Measurements from ENCODE around the gene FNIP1. TPM values are rescaled to one million over a fixed set of nuclear protein-coding genes. Genes with fewer than 3 reads are reported as not detected.

The FNIP1 gene
- total and polyA plus RNA-seq, 10 donors = 3.6 to 53.4 (median 38.7) TPM

DNA sequence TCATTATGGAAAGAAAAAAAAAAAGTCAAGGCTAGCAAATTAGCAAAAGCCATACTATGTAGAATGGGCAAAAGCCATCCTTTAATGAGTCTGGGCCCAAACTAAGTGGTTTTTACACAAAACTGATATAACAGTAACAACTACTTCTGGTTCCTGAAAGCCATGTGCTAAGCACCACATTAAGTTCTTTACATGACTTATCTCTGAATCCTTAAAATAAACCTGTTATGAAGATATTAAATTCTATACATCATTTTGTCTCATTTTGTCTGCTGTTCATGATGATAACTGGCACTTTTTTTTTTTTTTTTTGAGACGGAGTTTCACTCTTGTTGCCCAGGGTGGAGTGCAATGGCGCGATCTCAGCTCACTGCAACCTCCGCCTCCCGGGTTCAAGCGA, 5.0 kb downstream of the FNIP1 start:
- WGBS, 5 donors = 86 to 100% (median 93%) methylated on average over 2 to 6 of the region's 6 CpGs
- H3K4me1 ChIP-seq = peaks cover 16 to 75% (median 57%) of the 10 kb centered on the region in 6 donors

DNA sequence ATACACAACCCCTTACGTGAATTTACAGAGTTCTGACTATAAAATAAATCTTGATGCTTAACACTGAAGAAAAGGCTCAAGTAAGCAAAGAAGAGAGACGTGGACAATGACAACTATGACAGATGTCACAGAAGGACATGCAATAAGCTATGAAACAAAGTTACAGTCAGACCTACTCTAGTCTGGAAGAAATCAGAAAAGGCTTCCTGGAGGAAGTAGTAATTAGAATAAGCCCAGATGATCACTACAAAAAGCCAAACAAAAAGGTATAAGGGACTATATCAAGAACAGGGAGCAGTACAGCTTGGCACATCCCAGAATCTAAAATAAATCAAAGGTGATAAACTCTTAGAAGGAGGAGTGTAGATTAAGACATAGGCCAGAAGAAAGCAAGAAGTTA, 6.3 kb downstream of the FNIP1 start:
- no peaks in the 10 kb centered on the region for H3K36me3 ChIP-seq
- intact Hi-C loops (cut with DNase I; ENCODE audit: low total_unique reads) = no loop called here
- H3K4me1 ChIP-seq = peaks cover 12 to 76% (median 58%) of the 10 kb centered on the region in 6 donors
- no peaks in the 10 kb centered on the region for H3K27me3 ChIP-seq (replicated peaks in 1 of 7)
- no peaks in the 10 kb centered on the region for H3K9me3 ChIP-seq
- no peak overlapping the region for H3K27ac ChIP-seq
- 94 to 98% (median 96%) methylated on average over 2 of the region's 2 CpGs for WGBS, 5 donors
- TF ChIP-seq POLR2AphosphoS5 (IDR thresholded peaks at IDR 0.05) = no peak
- no peak for TF ChIP-seq POLR2A (IDR thresholded peaks at IDR 0.05)
- TF ChIP-seq, protein P1, sequence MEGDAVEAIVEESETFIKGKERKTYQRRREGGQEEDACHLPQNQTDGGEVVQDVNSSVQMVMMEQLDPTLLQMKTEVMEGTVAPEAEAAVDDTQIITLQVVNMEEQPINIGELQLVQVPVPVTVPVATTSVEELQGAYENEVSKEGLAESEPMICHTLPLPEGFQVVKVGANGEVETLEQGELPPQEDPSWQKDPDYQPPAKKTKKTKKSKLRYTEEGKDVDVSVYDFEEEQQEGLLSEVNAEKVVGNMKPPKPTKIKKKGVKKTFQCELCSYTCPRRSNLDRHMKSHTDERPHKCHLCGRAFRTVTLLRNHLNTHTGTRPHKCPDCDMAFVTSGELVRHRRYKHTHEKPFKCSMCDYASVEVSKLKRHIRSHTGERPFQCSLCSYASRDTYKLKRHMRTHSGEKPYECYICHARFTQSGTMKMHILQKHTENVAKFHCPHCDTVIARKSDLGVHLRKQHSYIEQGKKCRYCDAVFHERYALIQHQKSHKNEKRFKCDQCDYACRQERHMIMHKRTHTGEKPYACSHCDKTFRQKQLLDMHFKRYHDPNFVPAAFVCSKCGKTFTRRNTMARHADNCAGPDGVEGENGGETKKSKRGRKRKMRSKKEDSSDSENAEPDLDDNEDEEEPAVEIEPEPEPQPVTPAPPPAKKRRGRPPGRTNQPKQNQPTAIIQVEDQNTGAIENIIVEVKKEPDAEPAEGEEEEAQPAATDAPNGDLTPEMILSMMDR (IDR thresholded peaks at IDR 0.05 in 8 of 11, conservative IDR thresholded peaks at IDR 0.05 in 3 of 11) = no peak
- DNase-seq = no peak
- no peak overlapping the region for H3K4me3 ChIP-seq

More for the DNA sequence above, 5.0 kb downstream of the FNIP1 start:
- no peak overlapping the region for H3K4me3 ChIP-seq
- no peak for DNase-seq
- no peaks in the 10 kb centered on the region for H3K9me3 ChIP-seq
- no peaks in the 10 kb centered on the region for H3K27me3 ChIP-seq (replicated peaks in 1 of 7)
- no peak for TF ChIP-seq POLR2AphosphoS5 (IDR thresholded peaks at IDR 0.05)
- no peak for TF ChIP-seq POLR2A (IDR thresholded peaks at IDR 0.05)
- TF ChIP-seq, protein P1 (IDR thresholded peaks at IDR 0.05 in 8 of 11, conservative IDR thresholded peaks at IDR 0.05 in 3 of 11) = no peak
- no peaks in the 10 kb centered on the region for H3K36me3 ChIP-seq
- H3K27ac ChIP-seq = no peak overlapping the region
- intact Hi-C loops (cut with DNase I; ENCODE audit: low total_unique reads) = no loop called here

- no peak for DNase-seq
- H3K27me3 ChIP-seq (replicated peaks in 1 of 7) = no peaks in the 10 kb centered on the region
- intact Hi-C loops (cut with DNase I; ENCODE audit: low total_unique reads) = no loop called here
- H3K27ac ChIP-seq = no peak overlapping the region
- TF ChIP-seq POLR2AphosphoS5 (IDR thresholded peaks at IDR 0.05) (no peak), POLR2A (IDR thresholded peaks at IDR 0.05) (no peak)
- TF ChIP-seq, protein P1 (IDR thresholded peaks at IDR 0.05 in 8 of 11, conservative IDR thresholded peaks at IDR 0.05 in 3 of 11) = no peak
- 87 to 95% (median 90%) methylated on average over 3 of the region's 3 CpGs for WGBS, 5 donors
- no peaks in the 10 kb centered on the region for H3K36me3 ChIP-seq
- no peak overlapping the region for H3K4me3 ChIP-seq
- peaks cover 7 to 69% (median 50%) of the 10 kb centered on the region in 6 donors for H3K4me1 ChIP-seq
- H3K9me3 ChIP-seq = no peaks in the 10 kb centered on the region
Observed at GRCh38 chr5:131789765-131790164, 7.1 kb downstream of the FNIP1 start.

DNA sequence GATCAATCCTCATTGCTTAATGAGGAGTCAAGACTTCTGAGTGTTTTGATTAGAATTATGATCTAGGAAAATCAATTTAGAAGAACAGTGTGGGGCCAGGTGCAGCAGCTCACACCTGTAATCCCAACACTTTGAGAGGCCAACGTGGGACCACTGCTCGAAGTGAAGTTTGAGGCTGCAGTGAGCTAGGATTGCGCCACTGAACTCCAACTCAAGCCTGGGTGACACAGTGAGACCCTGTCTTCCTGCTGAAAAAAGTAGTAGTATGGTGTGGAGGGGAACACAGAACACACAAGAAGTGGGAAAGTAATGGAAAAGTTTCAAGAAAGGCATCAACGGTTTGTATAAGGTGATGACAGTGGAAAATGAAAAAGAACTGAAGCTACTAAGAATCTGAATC, 9.1 kb downstream of the FNIP1 start:
- Histone ChIP-seq H3K27me3 (replicated peaks in 1 of 7) (no peaks in the 10 kb centered on the region), H3K9me3 (no peaks in the 10 kb centered on the region), H3K36me3 (peaks cover 0 to 2% (median 0%) of the 10 kb centered on the region in 6 donors), H3K27ac (no peak overlapping the region), H3K4me1 (peaks cover 0 to 67% (median 37%) of the 10 kb centered on the region in 6 donors), H3K4me3 (no peak overlapping the region)
- intact Hi-C loops (cut with DNase I; ENCODE audit: low total_unique reads) = no loop called here
- TF ChIP-seq, protein P1 (IDR thresholded peaks at IDR 0.05 in 8 of 11, conservative IDR thresholded peaks at IDR 0.05 in 3 of 11) = no peak
- no peak for TF ChIP-seq POLR2A (IDR thresholded peaks at IDR 0.05)
- TF ChIP-seq POLR2AphosphoS5 (IDR thresholded peaks at IDR 0.05) = no peak
- DNase-seq = no peak
- WGBS, 5 donors = 70 to 89% (median 83%) methylated on average over 4 of the region's 4 CpGs

Measured in spleen (tissue), 11 donors.